Osteocyte (in vitro differentiated cells): ENCODE measurements around the gene SLC22A4. TPM values are rescaled to one million over a fixed set of nuclear protein-coding genes. Genes with fewer than 3 reads are reported as not detected.

Experiments
- DNase-seq: peaks from one replicate; pipeline ENCODE4 v3.0.0; 2021; ENCODE audit warnings: mixed read lengths; ENCODE audit not compliant: unreplicated experiment; ENCODE audit errors: extremely low spot score
- H3K27ac Mint-ChIP-seq: one replicate; pipeline ENCODE4 v1.8.0; 2021; ENCODE audit warnings: mild to moderate bottlenecking, mixed read lengths; ENCODE audit not compliant: unreplicated experiment
- H3K27me3 Mint-ChIP-seq: one replicate; pipeline ENCODE4 v1.8.0; 2021; ENCODE audit warnings: mixed read lengths; ENCODE audit not compliant: unreplicated experiment
- H3K36me3 Mint-ChIP-seq: one replicate; pipeline ENCODE4 v1.8.0; 2021; ENCODE audit warnings: mixed read lengths; ENCODE audit not compliant: unreplicated experiment
- H3K4me1 Mint-ChIP-seq: one replicate; pipeline ENCODE4 v1.8.0; 2021; ENCODE audit warnings: mixed read lengths; ENCODE audit not compliant: unreplicated experiment
- H3K4me3 Mint-ChIP-seq: one replicate; pipeline ENCODE4 v1.8.0; 2021; ENCODE audit warnings: mild to moderate bottlenecking, moderate library complexity, mixed read lengths; ENCODE audit not compliant: unreplicated experiment
- H3K9me3 Mint-ChIP-seq: one replicate; pipeline ENCODE4 v1.8.0; 2021; ENCODE audit warnings: mixed read lengths; ENCODE audit not compliant: unreplicated experiment
- CTCF ChIP-seq: fragments of 200-600 bp; sonication (generic); IDR thresholded peaks from 2 replicates; pipeline ENCODE4 v1.5.0; 2021; ENCODE audit warnings: antibody characterized with exemption, mild to moderate bottlenecking, moderate library complexity
- total RNA-seq: library from RNA; stranded (reverse); gene quantifications from 2 replicates; pipeline ENCODE4 v1.2.1, GENCODE V29; 2021

The SLC22A4 gene
- total RNA-seq, 1 donor from 2014 or later = 1.4 TPM

- Mint-ChIP-seq H3K27ac (peak overlapping the region; percentile 99), H3K36me3 (peaks cover 19% of the 10 kb centered on the region), H3K27me3 (no peaks in the 10 kb centered on the region), H3K4me1 (peaks cover 68% of the 10 kb centered on the region), H3K9me3 (no peaks in the 10 kb centered on the region), H3K4me3 (peak overlapping the region; percentile 39)
- no peak for TF ChIP-seq CTCF
- peak; percentile 97 for DNase-seq
Measured at GRCh38 chr5:132389585-132390286, 95.5 kb downstream of the SLC22A4 start.

- Mint-ChIP-seq H3K27ac (peak overlapping the region; percentile 99), H3K4me3 (no peak overlapping the region), H3K9me3 (no peaks in the 10 kb centered on the region), H3K36me3 (peaks cover 31% of the 10 kb centered on the region), H3K4me1 (peaks cover 57% of the 10 kb centered on the region), H3K27me3 (no peaks in the 10 kb centered on the region)
- no peak for TF ChIP-seq CTCF
- no peak for DNase-seq
Measured at GRCh38 chr5:132391247-132391646, 97.1 kb downstream of the SLC22A4 start.

GRCh38 chr5:132391870-132392269, 97.7 kb downstream of the SLC22A4 start:
- Mint-ChIP-seq H3K27me3 (no peaks in the 10 kb centered on the region), H3K36me3 (peaks cover 32% of the 10 kb centered on the region), H3K9me3 (no peaks in the 10 kb centered on the region), H3K27ac (peak overlapping the region; percentile 99), H3K4me3 (no peak overlapping the region), H3K4me1 (peaks cover 51% of the 10 kb centered on the region)
- DNase-seq = no peak
- no peak for TF ChIP-seq CTCF

GRCh38 chr5:132392411-132392810, 98.2 kb downstream of the SLC22A4 start:
- Mint-ChIP-seq H3K4me3 (no peak overlapping the region), H3K27ac (no peak overlapping the region), H3K36me3 (peaks cover 32% of the 10 kb centered on the region), H3K9me3 (no peaks in the 10 kb centered on the region), H3K27me3 (no peaks in the 10 kb centered on the region), H3K4me1 (peaks cover 45% of the 10 kb centered on the region)
- TF ChIP-seq CTCF = no peak
- no peak for DNase-seq

- TF ChIP-seq CTCF = no peak
- peaks cover 32% of the 10 kb centered on the region for H3K36me3 Mint-ChIP-seq
- H3K4me1 Mint-ChIP-seq = peaks cover 37% of the 10 kb centered on the region
- no peak for DNase-seq
- H3K27me3 Mint-ChIP-seq = no peaks in the 10 kb centered on the region
- no peaks in the 10 kb centered on the region for H3K9me3 Mint-ChIP-seq
- no peak overlapping the region for H3K4me3 Mint-ChIP-seq
- H3K27ac Mint-ChIP-seq = no peak overlapping the region
Measured at GRCh38 chr5:132392978-132393825, 99.0 kb downstream of the SLC22A4 start.
